ENCODE results near the gene RPS6KL1.

Gene RPS6KL1

DNA sequence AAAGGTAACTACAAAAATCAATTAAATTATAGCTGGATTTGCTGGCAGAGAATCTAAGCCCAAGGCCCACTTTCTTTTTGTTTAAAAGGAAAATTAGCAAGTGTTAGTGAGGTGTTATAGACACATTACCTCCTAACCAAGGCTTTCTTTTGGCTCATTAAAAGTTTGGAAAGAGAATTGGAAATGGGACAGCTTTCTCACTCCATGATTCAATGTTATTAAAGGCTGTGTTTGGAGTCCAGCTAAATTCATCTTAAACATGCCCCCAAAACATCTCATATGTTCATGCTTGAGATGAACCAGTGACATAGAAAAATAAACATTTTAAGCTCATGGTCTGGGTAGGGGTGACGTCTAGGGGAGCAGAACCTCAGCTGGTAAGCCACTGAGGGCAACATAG is 45.8 kb upstream of the RPS6KL1 start (continued):
- TF ChIP-seq MYNN (tag by site-specific recombination; IDR thresholded peaks at IDR 0.05; ENCODE audit: borderline replicate concordance) (no peak), ZNF555 (tag by site-specific recombination; conservative IDR thresholded peaks at IDR 0.05) (no peak), ZNF548 (tag by site-specific recombination; IDR thresholded peaks at IDR 0.05) (no peak), ZNF391 (tag by site-specific recombination; IDR thresholded peaks at IDR 0.05; ENCODE audit: borderline replicate concordance, low read depth) (no peak), ZNF707 (tag by site-specific recombination; IDR thresholded peaks at IDR 0.05) (no peak)
- TF ChIP-seq, protein P1, sequence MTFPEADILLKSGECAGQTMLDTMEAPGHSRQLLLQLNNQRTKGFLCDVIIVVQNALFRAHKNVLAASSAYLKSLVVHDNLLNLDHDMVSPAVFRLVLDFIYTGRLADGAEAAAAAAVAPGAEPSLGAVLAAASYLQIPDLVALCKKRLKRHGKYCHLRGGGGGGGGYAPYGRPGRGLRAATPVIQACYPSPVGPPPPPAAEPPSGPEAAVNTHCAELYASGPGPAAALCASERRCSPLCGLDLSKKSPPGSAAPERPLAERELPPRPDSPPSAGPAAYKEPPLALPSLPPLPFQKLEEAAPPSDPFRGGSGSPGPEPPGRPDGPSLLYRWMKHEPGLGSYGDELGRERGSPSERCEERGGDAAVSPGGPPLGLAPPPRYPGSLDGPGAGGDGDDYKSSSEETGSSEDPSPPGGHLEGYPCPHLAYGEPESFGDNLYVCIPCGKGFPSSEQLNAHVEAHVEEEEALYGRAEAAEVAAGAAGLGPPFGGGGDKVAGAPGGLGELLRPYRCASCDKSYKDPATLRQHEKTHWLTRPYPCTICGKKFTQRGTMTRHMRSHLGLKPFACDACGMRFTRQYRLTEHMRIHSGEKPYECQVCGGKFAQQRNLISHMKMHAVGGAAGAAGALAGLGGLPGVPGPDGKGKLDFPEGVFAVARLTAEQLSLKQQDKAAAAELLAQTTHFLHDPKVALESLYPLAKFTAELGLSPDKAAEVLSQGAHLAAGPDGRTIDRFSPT (tag by site-specific recombination; IDR thresholded peaks at IDR 0.05) = no peak

DNA sequence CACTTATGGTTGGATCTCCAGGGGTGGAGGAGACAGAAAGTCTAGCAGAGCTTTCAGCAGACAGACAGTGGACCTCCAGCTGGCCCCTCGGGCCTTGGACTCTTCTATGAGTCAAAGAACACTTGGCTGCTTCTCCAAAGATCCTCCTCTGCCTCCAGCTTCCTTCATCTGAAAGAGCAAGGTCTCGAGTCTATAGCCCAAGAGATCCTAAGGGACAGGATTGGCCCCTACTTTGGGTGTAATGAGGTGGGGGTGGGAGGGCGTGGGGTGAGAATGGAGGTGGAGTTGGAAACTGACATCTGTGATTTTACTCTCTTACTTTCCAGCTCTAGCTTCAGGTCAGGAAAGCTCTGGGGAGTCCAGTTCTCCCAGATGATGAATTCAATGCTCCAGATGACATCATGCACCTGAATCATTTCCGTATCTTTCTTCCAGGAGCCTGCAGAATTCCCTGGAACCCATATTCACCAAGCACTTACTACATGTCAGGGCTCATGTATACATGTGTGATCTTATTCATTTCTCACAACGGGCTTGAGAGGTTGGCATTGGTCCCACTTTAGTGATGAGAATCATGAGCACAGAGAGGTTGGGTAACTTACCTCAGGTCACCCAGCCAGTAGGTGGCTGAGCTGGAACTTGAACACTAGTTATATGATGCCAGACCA is 42.6 kb upstream of the RPS6KL1 start:
- ChIA-PET CTCF (interaction anchor here (0.5 kb wide), 1 partner anchor 123 kb away, joined by 4 read pairs; no protein-coding TSS in a partner anchor), POLR2A (interaction anchor here (1.2 kb wide), 1 partner anchor 10 kb away, joined by 5 read pairs; the partner anchor contains the start of gene PGF)
- H3K27ac ChIP-seq (ENCODE audit: extremely low read depth, low read depth, low read length) = no peak overlapping the region
- no peak for TF ChIP-seq ZNF341 (tag by site-specific recombination; IDR thresholded peaks at IDR 0.05; ENCODE audit: low read depth)
- no peak for TF ChIP-seq ZNF350 (tag by site-specific recombination; IDR thresholded peaks at IDR 0.05)
- no peak for TF ChIP-seq SALL2 (tag by site-specific recombination; IDR thresholded peaks at IDR 0.05; ENCODE audit: borderline replicate concordance)
- TF ChIP-seq, protein P2, sequence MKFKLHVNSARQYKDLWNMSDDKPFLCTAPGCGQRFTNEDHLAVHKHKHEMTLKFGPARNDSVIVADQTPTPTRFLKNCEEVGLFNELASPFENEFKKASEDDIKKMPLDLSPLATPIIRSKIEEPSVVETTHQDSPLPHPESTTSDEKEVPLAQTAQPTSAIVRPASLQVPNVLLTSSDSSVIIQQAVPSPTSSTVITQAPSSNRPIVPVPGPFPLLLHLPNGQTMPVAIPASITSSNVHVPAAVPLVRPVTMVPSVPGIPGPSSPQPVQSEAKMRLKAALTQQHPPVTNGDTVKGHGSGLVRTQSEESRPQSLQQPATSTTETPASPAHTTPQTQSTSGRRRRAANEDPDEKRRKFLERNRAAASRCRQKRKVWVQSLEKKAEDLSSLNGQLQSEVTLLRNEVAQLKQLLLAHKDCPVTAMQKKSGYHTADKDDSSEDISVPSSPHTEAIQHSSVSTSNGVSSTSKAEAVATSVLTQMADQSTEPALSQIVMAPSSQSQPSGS (tag by site-specific recombination; IDR thresholded peaks at IDR 0.05; ENCODE audit: low read depth) = 0 out of 2 replicates have a peak, but pooled peaks have one; percentile 10
- no peak for TF ChIP-seq ZNF626 (tag by site-specific recombination; IDR thresholded peaks at IDR 0.05)
- TF ChIP-seq ZNF664 (tag by site-specific recombination; IDR thresholded peaks at IDR 0.05) = no peak
- TF ChIP-seq ZNF658 (tag by site-specific recombination; IDR thresholded peaks at IDR 0.05) = no peak
- TF ChIP-seq, protein P3, sequence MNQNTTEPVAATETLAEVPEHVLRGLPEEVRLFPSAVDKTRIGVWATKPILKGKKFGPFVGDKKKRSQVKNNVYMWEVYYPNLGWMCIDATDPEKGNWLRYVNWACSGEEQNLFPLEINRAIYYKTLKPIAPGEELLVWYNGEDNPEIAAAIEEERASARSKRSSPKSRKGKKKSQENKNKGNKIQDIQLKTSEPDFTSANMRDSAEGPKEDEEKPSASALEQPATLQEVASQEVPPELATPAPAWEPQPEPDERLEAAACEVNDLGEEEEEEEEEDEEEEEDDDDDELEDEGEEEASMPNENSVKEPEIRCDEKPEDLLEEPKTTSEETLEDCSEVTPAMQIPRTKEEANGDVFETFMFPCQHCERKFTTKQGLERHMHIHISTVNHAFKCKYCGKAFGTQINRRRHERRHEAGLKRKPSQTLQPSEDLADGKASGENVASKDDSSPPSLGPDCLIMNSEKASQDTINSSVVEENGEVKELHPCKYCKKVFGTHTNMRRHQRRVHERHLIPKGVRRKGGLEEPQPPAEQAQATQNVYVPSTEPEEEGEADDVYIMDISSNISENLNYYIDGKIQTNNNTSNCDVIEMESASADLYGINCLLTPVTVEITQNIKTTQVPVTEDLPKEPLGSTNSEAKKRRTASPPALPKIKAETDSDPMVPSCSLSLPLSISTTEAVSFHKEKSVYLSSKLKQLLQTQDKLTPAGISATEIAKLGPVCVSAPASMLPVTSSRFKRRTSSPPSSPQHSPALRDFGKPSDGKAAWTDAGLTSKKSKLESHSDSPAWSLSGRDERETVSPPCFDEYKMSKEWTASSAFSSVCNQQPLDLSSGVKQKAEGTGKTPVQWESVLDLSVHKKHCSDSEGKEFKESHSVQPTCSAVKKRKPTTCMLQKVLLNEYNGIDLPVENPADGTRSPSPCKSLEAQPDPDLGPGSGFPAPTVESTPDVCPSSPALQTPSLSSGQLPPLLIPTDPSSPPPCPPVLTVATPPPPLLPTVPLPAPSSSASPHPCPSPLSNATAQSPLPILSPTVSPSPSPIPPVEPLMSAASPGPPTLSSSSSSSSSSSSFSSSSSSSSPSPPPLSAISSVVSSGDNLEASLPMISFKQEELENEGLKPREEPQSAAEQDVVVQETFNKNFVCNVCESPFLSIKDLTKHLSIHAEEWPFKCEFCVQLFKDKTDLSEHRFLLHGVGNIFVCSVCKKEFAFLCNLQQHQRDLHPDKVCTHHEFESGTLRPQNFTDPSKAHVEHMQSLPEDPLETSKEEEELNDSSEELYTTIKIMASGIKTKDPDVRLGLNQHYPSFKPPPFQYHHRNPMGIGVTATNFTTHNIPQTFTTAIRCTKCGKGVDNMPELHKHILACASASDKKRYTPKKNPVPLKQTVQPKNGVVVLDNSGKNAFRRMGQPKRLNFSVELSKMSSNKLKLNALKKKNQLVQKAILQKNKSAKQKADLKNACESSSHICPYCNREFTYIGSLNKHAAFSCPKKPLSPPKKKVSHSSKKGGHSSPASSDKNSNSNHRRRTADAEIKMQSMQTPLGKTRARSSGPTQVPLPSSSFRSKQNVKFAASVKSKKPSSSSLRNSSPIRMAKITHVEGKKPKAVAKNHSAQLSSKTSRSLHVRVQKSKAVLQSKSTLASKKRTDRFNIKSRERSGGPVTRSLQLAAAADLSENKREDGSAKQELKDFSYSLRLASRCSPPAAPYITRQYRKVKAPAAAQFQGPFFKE (tag by site-specific recombination; IDR thresholded peaks at IDR 0.05; ENCODE audit: borderline replicate concordance) = no peak
- TF ChIP-seq, protein P4, sequence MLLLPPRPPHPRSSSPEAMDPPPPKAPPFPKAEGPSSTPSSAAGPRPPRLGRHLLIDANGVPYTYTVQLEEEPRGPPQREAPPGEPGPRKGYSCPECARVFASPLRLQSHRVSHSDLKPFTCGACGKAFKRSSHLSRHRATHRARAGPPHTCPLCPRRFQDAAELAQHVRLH (tag by site-specific recombination; IDR thresholded peaks at IDR 0.05) = 0 out of 2 replicates have a peak, but pooled peaks have one; percentile 24
- no peak for TF ChIP-seq ZNF16 (tag by site-specific recombination; IDR thresholded peaks at IDR 0.05; ENCODE audit: low read depth)
- peak; percentile 30; the same call in 1 of the 2 replicates for TF ChIP-seq ZBTB21 (tag by site-specific recombination; IDR thresholded peaks at IDR 0.05)
- TF ChIP-seq ZNF629 (tag by site-specific recombination; IDR thresholded peaks at IDR 0.05) = peak; percentile 51
- peak; percentile 68; the same call in 1 of the 2 replicates for TF ChIP-seq ZNF768 (tag by site-specific recombination; IDR thresholded peaks at IDR 0.05)
- no peak for TF ChIP-seq ZSCAN30 (tag by site-specific recombination; IDR thresholded peaks at IDR 0.05)
- TF ChIP-seq, protein P5, sequence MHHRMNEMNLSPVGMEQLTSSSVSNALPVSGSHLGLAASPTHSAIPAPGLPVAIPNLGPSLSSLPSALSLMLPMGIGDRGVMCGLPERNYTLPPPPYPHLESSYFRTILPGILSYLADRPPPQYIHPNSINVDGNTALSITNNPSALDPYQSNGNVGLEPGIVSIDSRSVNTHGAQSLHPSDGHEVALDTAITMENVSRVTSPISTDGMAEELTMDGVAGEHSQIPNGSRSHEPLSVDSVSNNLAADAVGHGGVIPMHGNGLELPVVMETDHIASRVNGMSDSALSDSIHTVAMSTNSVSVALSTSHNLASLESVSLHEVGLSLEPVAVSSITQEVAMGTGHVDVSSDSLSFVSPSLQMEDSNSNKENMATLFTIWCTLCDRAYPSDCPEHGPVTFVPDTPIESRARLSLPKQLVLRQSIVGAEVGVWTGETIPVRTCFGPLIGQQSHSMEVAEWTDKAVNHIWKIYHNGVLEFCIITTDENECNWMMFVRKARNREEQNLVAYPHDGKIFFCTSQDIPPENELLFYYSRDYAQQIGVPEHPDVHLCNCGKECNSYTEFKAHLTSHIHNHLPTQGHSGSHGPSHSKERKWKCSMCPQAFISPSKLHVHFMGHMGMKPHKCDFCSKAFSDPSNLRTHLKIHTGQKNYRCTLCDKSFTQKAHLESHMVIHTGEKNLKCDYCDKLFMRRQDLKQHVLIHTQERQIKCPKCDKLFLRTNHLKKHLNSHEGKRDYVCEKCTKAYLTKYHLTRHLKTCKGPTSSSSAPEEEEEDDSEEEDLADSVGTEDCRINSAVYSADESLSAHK (tag by site-specific recombination; IDR thresholded peaks at IDR 0.05) = no peak
- no peak overlapping the region for H3K4me3 ChIP-seq (ENCODE audit: low read depth, low read length)
- no peaks in the 10 kb centered on the region for H3K36me3 ChIP-seq (ENCODE audit: control insufficient read depth in 2 of 2, insufficient read depth in 1 of 2, low read length in 2 of 2)
- H3K9me3 ChIP-seq (ENCODE audit: control insufficient read depth, insufficient read depth, low read depth, low read length) = no peaks in the 10 kb centered on the region
- no peaks in the 10 kb centered on the region for H3K4me1 ChIP-seq (ENCODE audit: control insufficient read depth, insufficient read depth, low read length)
